IMR-90 (cell line): ENCODE data around the gene SARNP. TPM values are rescaled to one million over a fixed set of nuclear protein-coding genes. Genes with fewer than 3 reads are reported as not detected.

Source experiments
- ATAC-seq: fragments of 200-7000 bp; cut with Tn5 transposase; 2 replicates; pipeline ENCODE4 v1.9.1; 2020; ENCODE audit warnings: low read depth, mild to moderate bottlenecking, moderate library complexity
- BruUV-seq: library from RNA; stranded (reverse); fragments of 400-500 nt; replicated peaks from 2 replicates; lab custom pipeline; 2021; lab: Mats Ljungman, UMichigan
- CTCF ChIA-PET: fragments of 300-600 bp; formaldehyde crosslinking; extraction: SDS; loops from one replicate; lab custom pipeline; 2021; ENCODE audit warnings: antibody characterized with exemption; lab: Yijun Ruan, JAX
- POLR2A ChIA-PET: fragments of 300-600 bp; sonication (Branson Sonifier 250); formaldehyde crosslinking; loops from one replicate; lab custom pipeline; 2022; ENCODE audit warnings: antibody characterized with exemption; ENCODE audit not compliant: unreplicated experiment; lab: Charles Lee
- DNase-seq: peaks from one replicate; pipeline ENCODE4 v3.0.0; 2013
- H2AFZ ChIP-seq: replicated peaks from 2 replicates; pipeline ENCODE3; 2013; ENCODE audit warnings: low read length, mild to moderate bottlenecking; ENCODE audit not compliant: poor library complexity
- H2AK5ac ChIP-seq: 2 replicates; pipeline ENCODE4 v1.6.1; 2013; ENCODE audit warnings: low read depth, low read length, inconsistent platforms
- H2AK9ac ChIP-seq: replicated peaks from 2 replicates; pipeline ENCODE3; 2013; ENCODE audit warnings: mild to moderate bottlenecking, low read depth, low read length, moderate library complexity; ENCODE audit not compliant: poor library complexity
- H2BK120ac ChIP-seq: 2 replicates; pipeline ENCODE4 v1.6.1; 2013; ENCODE audit warnings: low read depth, low read length, inconsistent platforms
- H2BK15ac ChIP-seq: 3 replicates; pipeline ENCODE4 v1.6.1; 2013; ENCODE audit warnings: low read depth, low read length, inconsistent platforms
- H2BK20ac ChIP-seq: 2 replicates; pipeline ENCODE4 v1.6.1; 2013; ENCODE audit warnings: low read depth, mild to moderate bottlenecking, inconsistent platforms, low read length, moderate library complexity
- H2BK5ac ChIP-seq: 2 replicates; pipeline ENCODE4 v1.6.1; 2013; ENCODE audit warnings: mild to moderate bottlenecking, low read depth, low read length, inconsistent platforms; ENCODE audit not compliant: poor library complexity, severe bottlenecking
- H3K14ac ChIP-seq: replicated peaks from 2 replicates; pipeline ENCODE4 v1.6.1; 2013; ENCODE audit warnings: low read depth, low read length, inconsistent platforms
- H3K18ac ChIP-seq: 2 replicates; pipeline ENCODE4 v1.6.1; 2013; ENCODE audit warnings: low read depth, low read length, control low read depth
- H3K23ac ChIP-seq: 2 replicates; pipeline ENCODE4 v1.6.1; 2013; ENCODE audit warnings: low read depth, low read length, inconsistent platforms
- H3K27ac ChIP-seq: 2 replicates; pipeline ENCODE4 v1.5.1; 2013; ENCODE audit warnings: mild to moderate bottlenecking, control low read depth, low read length; ENCODE audit not compliant: insufficient read depth
- H3K27me3 ChIP-seq: 2 replicates; pipeline ENCODE4 v1.6.1; 2013; ENCODE audit warnings: low read length; ENCODE audit not compliant: control insufficient read depth, insufficient read depth
- H3K36me3 ChIP-seq: 2 replicates; pipeline ENCODE4 v1.6.1; 2013; ENCODE audit warnings: low read length, mixed read lengths; ENCODE audit not compliant: control insufficient read depth, insufficient read depth
- H3K4ac ChIP-seq: 2 replicates; pipeline ENCODE4 v1.6.1; 2013; ENCODE audit warnings: low read depth, low read length, inconsistent platforms
- H3K4me1 ChIP-seq: 2 replicates; pipeline ENCODE4 v1.6.1; 2013; ENCODE audit warnings: low read length, mixed read lengths; ENCODE audit not compliant: control insufficient read depth, insufficient read depth
- H3K4me2 ChIP-seq: 2 replicates; pipeline ENCODE4 v1.6.1; 2013; ENCODE audit warnings: low read depth, mild to moderate bottlenecking, control low read depth, low read length, moderate library complexity
- H3K4me3 ChIP-seq: 2 replicates; pipeline ENCODE4 v1.5.1; 2013; ENCODE audit warnings: low read depth, mild to moderate bottlenecking, control low read depth, low read length, moderate library complexity; ENCODE audit not compliant: insufficient read depth
- H3K56ac ChIP-seq: 2 replicates; pipeline ENCODE4 v1.6.1; 2013; ENCODE audit warnings: low read length, inconsistent platforms; ENCODE audit not compliant: insufficient read depth; ENCODE audit errors: extremely low read depth
- H3K79me1 ChIP-seq, 2 experiments: 2 replicates each; pipeline ENCODE4 v1.6.1; 2013; ENCODE audit warnings: low read length in 2 of 2, inconsistent platforms in 1 of 2, low read depth in 1 of 2
- H3K9ac ChIP-seq: 2 replicates; pipeline ENCODE4 v1.6.1; 2013; ENCODE audit warnings: low read depth, low read length, control low read depth
- H3K9me1 ChIP-seq: 2 replicates; pipeline ENCODE4 v1.6.1; 2013; ENCODE audit warnings: low read length, inconsistent platforms; ENCODE audit not compliant: insufficient read depth
- H3K9me3 ChIP-seq: 2 replicates; pipeline ENCODE4 v1.6.1; 2013; ENCODE audit warnings: low read length; ENCODE audit not compliant: control insufficient read depth, insufficient read depth
- H4K20me1 ChIP-seq: 2 replicates; pipeline ENCODE4 v1.6.1; 2013; ENCODE audit warnings: low read length, inconsistent platforms; ENCODE audit not compliant: insufficient read depth
- H4K5ac ChIP-seq: 2 replicates; pipeline ENCODE4 v1.6.1; 2013; ENCODE audit warnings: mild to moderate bottlenecking, low read depth, low read length, control low read depth
- H4K8ac ChIP-seq, 2 experiments: 2 replicates each; pipeline ENCODE4 v1.6.1; 2013; ENCODE audit warnings: low read depth in 2 of 2, low read length in 2 of 2, control low read depth in 1 of 2, inconsistent platforms in 1 of 2
- H4K91ac ChIP-seq: 2 replicates; pipeline ENCODE4 v1.6.1; 2013; ENCODE audit warnings: low read depth, low read length, inconsistent platforms; ENCODE audit not compliant: insufficient read depth
- BHLHE40 ChIP-seq: fragments of 150-350 bp; IDR thresholded peaks from 2 replicates; pipeline ENCODE4 v1.6.1; 2016; ENCODE audit warnings: mild to moderate bottlenecking, low read depth, low read length
- CEBPB ChIP-seq: IDR thresholded peaks from 2 replicates; pipeline ENCODE4 v1.6.1; 2012; ENCODE audit warnings: low read depth, low read length, improper control_type of control experiment
- CHD1 ChIP-seq: IDR thresholded peaks from 2 replicates; pipeline ENCODE4 v1.6.1; 2012; ENCODE audit warnings: low read depth, low read length, improper control_type of control experiment
- CTCF ChIP-seq: conservative IDR thresholded peaks from 2 replicates; pipeline ENCODE4 v1.5.1; 2012; ENCODE audit warnings: mild to moderate bottlenecking, low read depth, low read length, improper control_type of control experiment
- ELK1 ChIP-seq: fragments of 150-350 bp; IDR thresholded peaks from 2 replicates; pipeline ENCODE4 v1.6.1; 2016; ENCODE audit warnings: low read depth, mild to moderate bottlenecking, low read length, moderate library complexity, borderline replicate concordance
- FOS ChIP-seq: fragments of 150-350 bp; IDR thresholded peaks from 2 replicates; pipeline ENCODE4 v1.6.1; 2016; ENCODE audit warnings: low read depth, low read length
- MAFK ChIP-seq: IDR thresholded peaks from 2 replicates; pipeline ENCODE4 v1.6.1; 2012; ENCODE audit warnings: low read depth, low read length, improper control_type of control experiment
- MXI1 ChIP-seq: IDR thresholded peaks from 2 replicates; pipeline ENCODE4 v1.6.1; 2012; ENCODE audit warnings: low read depth, mild to moderate bottlenecking, low read length, moderate library complexity, borderline replicate concordance
- NFE2L2 ChIP-seq: fragments of 150-350 bp; IDR thresholded peaks from 2 replicates; pipeline ENCODE4 v1.6.1; 2016; ENCODE audit warnings: low read depth, mild to moderate bottlenecking, low read length
- POLR2A ChIP-seq: IDR thresholded peaks from 2 replicates; pipeline ENCODE4 v1.6.1; 2012; ENCODE audit warnings: mild to moderate bottlenecking, low read depth, low read length
- RAD21 ChIP-seq: IDR thresholded peaks from 2 replicates; pipeline ENCODE4 v1.6.1; 2012; ENCODE audit warnings: low read length, improper control_type of control experiment
- RCOR1 ChIP-seq: IDR thresholded peaks from 2 replicates; pipeline ENCODE4 v1.6.1; 2012; ENCODE audit warnings: mild to moderate bottlenecking, low read length, improper control_type of control experiment; ENCODE audit not compliant: insufficient replicate concordance
- RFX5 ChIP-seq: IDR thresholded peaks from 2 replicates; pipeline ENCODE4 v1.8.0; 2012; ENCODE audit warnings: low read depth, mild to moderate bottlenecking, low read length, moderate library complexity
- USF2 ChIP-seq: fragments of 150-350 bp; IDR thresholded peaks from 2 replicates; pipeline ENCODE4 v1.6.1; 2017; ENCODE audit warnings: mild to moderate bottlenecking, antibody characterized with exemption, low read length, low read depth
- WGBS, 2 experiments: methylation state at CpG; one replicate each; pipeline versions ENCODE4 v1.1.5 to v1.1.7; 2013; ENCODE audit warnings: missing lambda C conversion rate in 2 of 2; ENCODE audit not compliant: insufficient read length in 1 of 2; ENCODE audit errors: extremely low coverage in 2 of 2; 5-methylcytosine and 5-hydroxymethylcytosine counted together
- dilution Hi-C: fragments of 300-500 bp; cut with HindIII; formaldehyde crosslinking; loops from one replicate; pipeline ENCODE4 v1.14.3; 2018; ENCODE audit warnings: low sequenced_read_pairs; ENCODE audit not compliant: unreplicated experiment
- in situ Hi-C: fragments of 300-500 bp; cut with MboI; formaldehyde crosslinking; loops from 3 replicates; pipeline ENCODE4 v1.14.3; 2019; ENCODE audit warnings: low sequenced_read_pairs, inconsistent platforms, mixed read lengths
- intact Hi-C: fragments of 100-400 bp; cut with micrococcal nuclease; formaldehyde crosslinking; loops from 2 replicates; pipeline ENCODE4 v1.10.0; 2022
- polyA plus RNA-seq, 3 experiments: library from polyadenylated mRNA; depleted of rRNA; stranded (reverse); fragments of >200 nt; gene quantifications; 2 replicates each; pipeline ENCODE4 v1.2.3, GENCODE V29; 2012; ENCODE audit warnings: low replicate concordance in 1 of 3
- total RNA-seq: library from RNA; depleted of rRNA; stranded (reverse); fragments of >200 nt; gene quantifications from 2 replicates; pipeline ENCODE4 v1.2.3, GENCODE V29; 2012

The SARNP gene
- total and polyA plus RNA-seq, 2 of the 4 experiments (the other 2 are of a cell fraction) = 46.8 to 103 TPM

DNA sequence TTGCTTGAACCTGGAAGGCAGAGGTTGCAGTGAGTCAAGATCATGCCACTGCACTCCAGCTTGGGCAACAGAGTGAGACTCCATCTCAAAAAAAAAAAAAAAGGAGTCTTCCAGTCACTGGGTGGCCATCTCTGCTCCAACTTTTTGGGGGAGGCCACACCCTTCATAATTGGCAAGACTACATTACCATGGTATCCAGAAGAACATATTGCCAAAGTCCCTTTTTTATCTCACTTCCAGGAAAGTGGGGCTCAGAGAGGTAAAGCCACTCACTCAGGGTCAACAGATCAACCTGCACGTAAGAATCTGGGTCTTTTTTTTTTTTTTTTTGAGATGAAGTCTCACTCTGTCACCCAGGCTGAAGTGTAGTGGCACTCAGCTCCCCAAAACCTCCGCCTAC, 83.7 kb downstream of the SARNP start (continued):
- no peak for TF ChIP-seq RCOR1

GRCh38 chr12:55733021-55733555, 84.4 kb downstream of the SARNP start:
- Histone ChIP-seq H3K27ac (no peak overlapping the region), H3K56ac (no peak overlapping the region), H4K91ac (no peak overlapping the region), H4K20me1 (peaks cover 11% of the 10 kb centered on the region), H3K23ac (no peak overlapping the region), H2AFZ (no peak overlapping the region), H3K18ac (no peak overlapping the region), H3K9ac (no peak overlapping the region), H3K4me2 (no peak overlapping the region), H2BK20ac (no peak overlapping the region), H2BK120ac (no peak overlapping the region), H3K9me1 (0 out of 2 replicates have a peak, but pooled peaks cover 3% of the 10 kb centered on the region), H2AK5ac (no peak overlapping the region), H2AK9ac (no peak overlapping the region), H3K4ac (no peak overlapping the region), H2BK5ac (no peak overlapping the region), H3K36me3 (no peaks in the 10 kb centered on the region), H4K8ac (no peak overlapping the region), H3K4me3 (no peak overlapping the region), H3K79me1 (peaks cover 0 to 43% of the 10 kb centered on the region in 2 experiments; a peak in 2 of 4 replicates), H4K5ac (no peak overlapping the region), H3K27me3 (no peaks in the 10 kb centered on the region), H3K4me1 (peaks cover 7% of the 10 kb centered on the region), H3K9me3 (no peaks in the 10 kb centered on the region), H3K14ac (no peak overlapping the region), H2BK15ac (no peak overlapping the region)
- no TSS peak for BruUV-seq
- intact Hi-C loops = no loop called here
- ChIA-PET POLR2A (no interaction called here), CTCF (no interaction called here)
- ATAC-seq = no peak
- in situ Hi-C loops = no loop called here
- 100% methylated on average over 4 of the region's 14 CpGs; no CpG with 5 or more reads in 1 of the 2 experiments for WGBS, 2 experiments
- DNase-seq = no peak
- dilution Hi-C loops = no loop called here
- TF ChIP-seq NFE2L2 (no peak), CHD1 (no peak), FOS (no peak), CEBPB (no peak), MAFK (no peak), CTCF (no peak), MXI1 (no peak), POLR2A (no peak), RCOR1 (no peak), RAD21 (no peak), BHLHE40 (no peak), USF2 (no peak), ELK1 (no peak), RFX5 (no peak)
